Sigmoid colon (tissue), 7 donors: ENCODE results near the gene MMS19. TPM values are rescaled to one million over a fixed set of nuclear protein-coding genes. Genes with fewer than 3 reads are reported as not detected.

Experiments
- DNase-seq: peaks from one replicate; pipeline ENCODE4 v3.0.0-alpha.2; 2019
- H3K27ac ChIP-seq, 4 donors: fragments of 200-600 bp; sonication (generic); one replicate each; pipeline ENCODE4 v1.5.1; 2016 to 2019; ENCODE audit warnings: mild to moderate bottlenecking in 1 of 4
- H3K27me3 ChIP-seq, 3 donors: fragments of 200-600 bp; sonication (generic); one replicate each; pipeline ENCODE4 v1.5.1; 2019; ENCODE audit warnings: mild to moderate bottlenecking in 1 of 3
- H3K36me3 ChIP-seq, 4 donors: fragments of 200-600 bp; sonication (generic); one replicate each; pipeline ENCODE4 v1.5.1; 2016 to 2019
- H3K4me1 ChIP-seq, 4 donors: fragments of 200-600 bp; sonication (generic); one replicate each; pipeline ENCODE4 v1.5.1; 2017 to 2019
- H3K4me3 ChIP-seq, 4 donors: fragments of 200-600 bp; sonication (generic); one replicate each; pipeline ENCODE4 v1.5.1; 2017 to 2019; ENCODE audit warnings: mild to moderate bottlenecking in 2 of 4, moderate library complexity in 1 of 4
- H3K9me3 ChIP-seq, 4 donors: fragments of 200-600 bp in 3 of 4; sonication (generic) in 3 of 4; one replicate each; pipeline versions ENCODE4 v1.5.1 to v1.6.1; 2013 to 2019
- EP300 ChIP-seq, 4 donors: sonication (generic); formaldehyde crosslinking; IDR thresholded peaks; one replicate each; pipeline ENCODE4 v1.6.1; 2017; ENCODE audit warnings: antibody characterized with exemption in 4 of 4
- POLR2A ChIP-seq, 2 donors: fragments of 450-650 bp; IDR thresholded peaks; one replicate each; pipeline ENCODE4 v1.6.1; 2016; ENCODE audit warnings: antibody characterized with exemption in 2 of 2, mild to moderate bottlenecking in 2 of 2, moderate library complexity in 2 of 2
- POLR2AphosphoS5 ChIP-seq, 4 donors: sonication (generic); formaldehyde crosslinking; IDR thresholded peaks; one replicate each; pipeline ENCODE4 v1.6.1; 2017; ENCODE audit warnings: antibody characterized with exemption in 4 of 4
- WGBS, 2 donors: extraction: QIAGEN DNeasy Blood & Tissue Kit; methylation state at CpG; one replicate each; pipeline ENCODE4 v1.1.7; 2013; 5-methylcytosine and 5-hydroxymethylcytosine counted together
- intact Hi-C: fragments of 100-400 bp; cut with DNase I; formaldehyde crosslinking; loops from one replicate; pipeline ENCODE4 v1.15.1; 2023
- polyA plus RNA-seq, 3 donors: library from polyadenylated mRNA; stranded (reverse); fragments of 200-250 nt; gene quantifications; one replicate each; pipeline ENCODE4 v1.2.3, GENCODE V29; 2013
- total RNA-seq, 4 donors: library from RNA; depleted of rRNA; stranded (reverse); fragments of >200 nt; gene quantifications; one replicate each; pipeline ENCODE4 v1.1.0, GENCODE V29; 2016
- TF ChIP-seq, protein P1 (sequence below), 4 experiments: fragments of 450-650 bp in 3 of 4; fragments of 200-600 bp in 1 of 4; IDR thresholded peaks; one replicate each; pipeline ENCODE4 v1.5.1; 2016 to 2019; ENCODE audit warnings: antibody characterized with exemption in 4 of 4, mild to moderate bottlenecking in 3 of 4, moderate library complexity in 2 of 4
- donor health status: healthy with polysubstance abuse.
- donor health status: Bipolar disorder and iron deficiency.
- donor health status: healthy.

MMS19 gene
- total and polyA plus RNA-seq, 7 donors, result 29.4 to 79.8 (median 48.9) TPM

DNA sequence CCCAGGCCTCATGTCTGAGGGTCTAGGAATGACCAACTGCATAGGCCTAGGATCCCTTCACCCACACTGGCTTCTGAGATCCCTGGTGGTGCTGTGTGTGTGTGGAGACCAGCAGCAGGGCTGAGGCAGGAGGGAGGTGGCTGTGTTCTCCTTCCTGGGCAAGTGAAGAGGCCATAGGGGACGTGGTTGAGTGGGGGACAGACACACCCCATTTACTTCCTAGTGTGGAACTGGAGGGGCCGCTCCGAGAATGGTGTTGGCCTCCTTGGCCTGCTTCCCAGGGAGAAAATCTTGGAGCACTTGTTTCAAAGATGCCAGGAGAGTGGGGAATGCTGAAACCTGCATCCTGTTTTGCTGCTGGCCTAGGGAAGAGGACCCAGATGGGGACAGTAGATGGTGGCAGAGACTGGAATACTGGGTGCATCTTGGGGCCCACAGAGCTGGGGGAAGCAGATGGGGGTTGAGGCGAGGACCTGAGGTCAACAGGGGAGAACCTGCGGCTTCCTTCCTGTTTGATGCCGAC lies 19.6 kb upstream of the MMS19 start:
- WGBS, 2 donors, result 67 to 83% methylated on average over 6 of the region's 6 CpGs
- no peak for DNase-seq
- TF ChIP-seq POLR2AphosphoS5 (IDR thresholded peaks at IDR 0.05) (no peak), POLR2A (IDR thresholded peaks at IDR 0.05) (no peak), EP300 (IDR thresholded peaks at IDR 0.05) (no peak)
- TF ChIP-seq, protein P1, sequence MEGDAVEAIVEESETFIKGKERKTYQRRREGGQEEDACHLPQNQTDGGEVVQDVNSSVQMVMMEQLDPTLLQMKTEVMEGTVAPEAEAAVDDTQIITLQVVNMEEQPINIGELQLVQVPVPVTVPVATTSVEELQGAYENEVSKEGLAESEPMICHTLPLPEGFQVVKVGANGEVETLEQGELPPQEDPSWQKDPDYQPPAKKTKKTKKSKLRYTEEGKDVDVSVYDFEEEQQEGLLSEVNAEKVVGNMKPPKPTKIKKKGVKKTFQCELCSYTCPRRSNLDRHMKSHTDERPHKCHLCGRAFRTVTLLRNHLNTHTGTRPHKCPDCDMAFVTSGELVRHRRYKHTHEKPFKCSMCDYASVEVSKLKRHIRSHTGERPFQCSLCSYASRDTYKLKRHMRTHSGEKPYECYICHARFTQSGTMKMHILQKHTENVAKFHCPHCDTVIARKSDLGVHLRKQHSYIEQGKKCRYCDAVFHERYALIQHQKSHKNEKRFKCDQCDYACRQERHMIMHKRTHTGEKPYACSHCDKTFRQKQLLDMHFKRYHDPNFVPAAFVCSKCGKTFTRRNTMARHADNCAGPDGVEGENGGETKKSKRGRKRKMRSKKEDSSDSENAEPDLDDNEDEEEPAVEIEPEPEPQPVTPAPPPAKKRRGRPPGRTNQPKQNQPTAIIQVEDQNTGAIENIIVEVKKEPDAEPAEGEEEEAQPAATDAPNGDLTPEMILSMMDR (IDR thresholded peaks at IDR 0.05), result no peak
- H3K27ac ChIP-seq, result peak overlapping the region in 3 of 4 donors; percentile 9 to 47 (median 18)
- H3K4me3 ChIP-seq, result no peak overlapping the region
- no peaks in the 10 kb centered on the region for H3K9me3 ChIP-seq
- no peaks in the 10 kb centered on the region for H3K36me3 ChIP-seq
- peaks cover 0 to 18% (median 16%) of the 10 kb centered on the region in 4 donors for H3K4me1 ChIP-seq
- H3K27me3 ChIP-seq, result no peaks in the 10 kb centered on the region
- intact Hi-C loops, result no loop called here

DNA sequence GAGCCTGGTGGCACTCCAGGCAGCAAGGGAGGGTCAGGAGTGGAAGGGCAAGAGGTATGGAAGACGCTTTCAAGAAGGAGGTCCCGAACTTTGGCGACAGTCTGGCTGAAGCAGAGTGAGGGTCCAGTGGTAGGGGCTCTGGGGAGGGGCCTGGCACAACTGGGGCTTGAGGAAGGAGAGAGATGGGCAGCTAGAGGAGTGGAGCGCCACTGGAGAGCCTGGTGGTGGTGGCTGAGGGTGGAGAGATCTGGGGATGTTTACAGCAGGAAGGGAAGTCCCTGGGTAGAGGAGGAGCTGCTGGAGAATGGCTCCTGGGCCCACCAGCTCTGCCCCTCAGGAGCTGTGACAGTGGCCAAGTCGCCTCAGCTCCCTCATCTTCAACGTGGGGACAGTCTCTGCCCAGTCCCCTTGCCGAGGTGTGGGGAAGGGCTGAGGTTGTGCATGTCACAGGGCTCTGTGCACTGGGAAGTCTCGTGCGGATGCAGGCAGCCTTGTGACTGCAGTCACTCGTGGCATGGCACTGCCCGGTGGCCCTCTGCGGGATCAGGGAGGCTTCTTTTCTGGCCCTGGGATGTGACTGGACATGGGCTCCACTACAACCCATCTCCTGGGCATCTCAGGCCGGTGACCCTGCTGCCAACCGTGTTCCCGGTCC lies 19.0 kb upstream of the MMS19 start:
- H3K27ac ChIP-seq, result peak overlapping the region in 2 of 4 donors; percentile 18 to 47
- TF ChIP-seq POLR2AphosphoS5 (IDR thresholded peaks at IDR 0.05) (no peak), EP300 (IDR thresholded peaks at IDR 0.05) (no peak), POLR2A (IDR thresholded peaks at IDR 0.05) (no peak)
- TF ChIP-seq, protein P1 (IDR thresholded peaks at IDR 0.05), result no peak
- 89 to 91% methylated on average over 15 of the region's 15 CpGs for WGBS, 2 donors
- no peaks in the 10 kb centered on the region for H3K9me3 ChIP-seq
- peaks cover 0 to 24% (median 20%) of the 10 kb centered on the region in 4 donors for H3K4me1 ChIP-seq
- intact Hi-C loops, result no loop called here
- no peak for DNase-seq
- H3K4me3 ChIP-seq, result no peak overlapping the region
- H3K36me3 ChIP-seq, result no peaks in the 10 kb centered on the region
- no peaks in the 10 kb centered on the region for H3K27me3 ChIP-seq

DNA sequence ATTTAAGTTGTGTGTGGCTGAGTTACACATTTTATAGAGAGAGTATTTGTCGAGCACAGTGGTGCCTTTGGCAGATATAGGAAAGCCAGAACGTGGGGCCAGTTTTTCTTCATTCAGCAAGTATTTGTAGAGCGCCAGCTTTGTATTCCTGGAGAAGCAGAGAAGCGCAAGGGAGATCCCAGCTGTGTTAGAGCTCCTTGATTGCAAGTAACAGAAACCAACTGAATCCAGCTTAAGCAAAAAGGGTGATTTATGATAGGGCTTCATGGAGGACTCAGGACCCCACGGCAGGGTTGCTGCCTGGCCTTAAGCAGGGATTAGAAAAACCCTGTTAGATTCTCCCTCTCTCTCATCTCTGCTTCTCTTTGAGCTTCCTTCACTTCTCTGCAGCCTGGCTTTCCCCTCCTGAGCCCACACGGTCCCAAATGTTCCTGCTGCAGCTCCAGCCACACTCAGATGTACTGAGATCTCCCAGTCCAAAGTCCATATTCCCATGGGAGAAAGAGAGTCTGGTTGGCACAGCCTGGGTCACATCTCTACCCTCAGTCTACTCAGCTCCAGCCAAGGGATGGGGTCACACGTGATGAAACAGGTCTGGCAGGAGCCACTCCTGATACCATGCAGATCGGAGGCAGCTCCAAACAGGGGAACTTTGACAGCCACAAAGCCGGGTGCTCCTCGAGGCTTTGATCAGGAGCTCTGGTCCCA lies 17.2 kb upstream of the MMS19 start:
- H3K27me3 ChIP-seq, result no peaks in the 10 kb centered on the region
- no peaks in the 10 kb centered on the region for H3K9me3 ChIP-seq
- WGBS, 2 donors, result 77 to 85% methylated on average over 10 of the region's 10 CpGs
- no peak for DNase-seq
- no peak overlapping the region for H3K27ac ChIP-seq
- H3K36me3 ChIP-seq, result no peaks in the 10 kb centered on the region
- H3K4me1 ChIP-seq, result peaks cover 0 to 35% (median 27%) of the 10 kb centered on the region in 4 donors
- intact Hi-C loops, result no loop called here
- no peak overlapping the region for H3K4me3 ChIP-seq
- TF ChIP-seq POLR2A (IDR thresholded peaks at IDR 0.05), result no peak
- no peak for TF ChIP-seq POLR2AphosphoS5 (IDR thresholded peaks at IDR 0.05)
- TF ChIP-seq EP300 (IDR thresholded peaks at IDR 0.05), result no peak
- TF ChIP-seq, protein P1 (IDR thresholded peaks at IDR 0.05), result no peak

DNA sequence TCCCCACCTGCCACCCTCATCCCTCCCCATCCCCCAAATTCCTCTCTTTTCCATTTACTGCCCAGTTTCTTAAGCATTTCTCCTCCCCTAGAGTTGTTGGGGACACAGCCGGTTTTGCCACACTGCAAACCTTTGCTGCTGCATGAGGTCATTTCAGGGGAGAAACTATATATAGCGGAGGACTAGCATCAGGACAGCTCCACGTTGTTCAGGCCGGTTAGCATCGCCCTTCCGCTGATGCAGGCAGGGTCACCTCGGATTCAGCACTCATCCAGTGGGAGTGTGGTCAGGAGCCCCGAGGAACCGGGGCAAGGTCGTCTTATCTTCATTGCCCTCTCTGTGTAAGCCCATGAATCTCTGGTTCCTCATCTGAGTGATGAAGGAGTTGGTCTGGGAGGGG lies 16.1 kb upstream of the MMS19 start:
- TF ChIP-seq POLR2AphosphoS5 (IDR thresholded peaks at IDR 0.05) (no peak), EP300 (IDR thresholded peaks at IDR 0.05) (no peak), POLR2A (IDR thresholded peaks at IDR 0.05) (no peak)
- TF ChIP-seq, protein P1 (IDR thresholded peaks at IDR 0.05), result no peak
- peaks cover 0 to 35% (median 27%) of the 10 kb centered on the region in 4 donors for H3K4me1 ChIP-seq
- 80 to 88% methylated on average over 10 of the region's 10 CpGs for WGBS, 2 donors
- no peaks in the 10 kb centered on the region for H3K36me3 ChIP-seq
- H3K9me3 ChIP-seq, result no peaks in the 10 kb centered on the region
- H3K27me3 ChIP-seq, result no peaks in the 10 kb centered on the region
- no peak overlapping the region for H3K27ac ChIP-seq
- intact Hi-C loops, result no loop called here
- H3K4me3 ChIP-seq, result no peak overlapping the region
- no peak for DNase-seq
